DOHH2 (cell line): Measurements from ENCODE around the gene VTI1A.

ENCODE experiments used
- H3F3A ChIP-seq: fragments of 200-600 bp; sonication (generic), shearing (Covaris generic); 2 replicates; pipeline ENCODE4 v1.6.0; 2016; ENCODE audit warnings: antibody characterized with exemption, mild to moderate bottlenecking; ENCODE audit not compliant: control insufficient read depth, insufficient read depth
- H3K27ac ChIP-seq: fragments of 200-600 bp; sonication (generic); 2 replicates; pipeline ENCODE4 v1.5.1; 2014; ENCODE audit warnings: low read depth, mild to moderate bottlenecking, low read length, moderate library complexity
- H3K27me3 ChIP-seq: fragments of 200-600 bp; sonication (generic); 2 replicates; pipeline ENCODE4 v1.6.1; 2014; ENCODE audit warnings: mild to moderate bottlenecking, low read length, mixed read lengths; ENCODE audit not compliant: control insufficient read depth
- H3K36me3 ChIP-seq: fragments of 200-600 bp; sonication (generic); 2 replicates; pipeline ENCODE4 v1.6.1; 2014; ENCODE audit warnings: mild to moderate bottlenecking, low read length, moderate library complexity, mixed read lengths; ENCODE audit not compliant: control insufficient read depth
- H3K4me1 ChIP-seq: fragments of 200-600 bp; sonication (generic); 2 replicates; pipeline ENCODE4 v1.6.1; 2014; ENCODE audit warnings: mild to moderate bottlenecking, low read length, mixed read lengths; ENCODE audit not compliant: control insufficient read depth
- H3K4me2 ChIP-seq: fragments of 200-600 bp; sonication (generic); 2 replicates; pipeline ENCODE4 v1.6.0; 2014; ENCODE audit warnings: mild to moderate bottlenecking, low read length, moderate library complexity
- H3K4me3 ChIP-seq: fragments of 200-600 bp; sonication (generic); 2 replicates; pipeline ENCODE4 v1.5.1; 2014; ENCODE audit warnings: mild to moderate bottlenecking, low read length, mixed read lengths
- H3K79me2 ChIP-seq: fragments of 200-600 bp; sonication (generic); 2 replicates; pipeline ENCODE4 v1.6.1; 2014; ENCODE audit warnings: mild to moderate bottlenecking, low read length, mixed read lengths; ENCODE audit not compliant: control insufficient read depth
- H3K9me2 ChIP-seq: fragments of 200-600 bp; sonication (generic); replicated peaks from 2 replicates; pipeline ENCODE4 v1.6.1; 2014; ENCODE audit warnings: mild to moderate bottlenecking, low read length, mixed read lengths; ENCODE audit not compliant: control insufficient read depth
- H3K9me3 ChIP-seq: fragments of 200-600 bp; sonication (generic); 2 replicates; pipeline ENCODE4 v1.6.1; 2014; ENCODE audit warnings: antibody characterized with exemption, low read length, mixed read lengths; ENCODE audit not compliant: control insufficient read depth, insufficient read depth
- H4K20me1 ChIP-seq: fragments of 200-600 bp; sonication (generic); 2 replicates; pipeline ENCODE4 v1.6.0; 2014; ENCODE audit warnings: low read depth, mild to moderate bottlenecking, antibody characterized with exemption, low read length, moderate library complexity; ENCODE audit not compliant: control insufficient read depth, insufficient read depth
- CTCF ChIP-seq: fragments of 200-600 bp; sonication (generic); IDR thresholded peaks from one replicate; pipeline ENCODE4 v1.5.1; 2014; ENCODE audit warnings: antibody characterized with exemption, mild to moderate bottlenecking, low read depth, low read length; ENCODE audit not compliant: poor library complexity, severe bottlenecking
- EZH2phosphoT487 ChIP-seq: fragments of 200-600 bp; sonication (generic); IDR thresholded peaks from 2 replicates; pipeline ENCODE4 v1.6.1; 2017; ENCODE audit warnings: borderline replicate concordance, mild to moderate bottlenecking, antibody characterized with exemption, low read length, moderate library complexity, mixed read lengths

VTI1A gene

GRCh38 chr10:112713411-112713810 lies 266.4 kb downstream of the VTI1A start:
- no peaks in the 10 kb centered on the region for H3K9me2 ChIP-seq
- no peaks in the 10 kb centered on the region for H3K79me2 ChIP-seq
- H3K27ac ChIP-seq, result no peak overlapping the region
- H3K27me3 ChIP-seq, result no peaks in the 10 kb centered on the region
- no peaks in the 10 kb centered on the region for H3K36me3 ChIP-seq
- H3K4me3 ChIP-seq, result no peak overlapping the region
- H3K4me1 ChIP-seq, result no peaks in the 10 kb centered on the region
- no peaks in the 10 kb centered on the region for H3F3A ChIP-seq
- TF ChIP-seq CTCF (no peak), EZH2phosphoT487 (no peak)
- no peak overlapping the region for H3K4me2 ChIP-seq
- no peaks in the 10 kb centered on the region for H4K20me1 ChIP-seq
- no peaks in the 10 kb centered on the region for H3K9me3 ChIP-seq

GRCh38 chr10:112715581-112715980 lies 268.6 kb downstream of the VTI1A start:
- H4K20me1 ChIP-seq, result no peaks in the 10 kb centered on the region
- no peaks in the 10 kb centered on the region for H3K79me2 ChIP-seq
- H3K27me3 ChIP-seq, result no peaks in the 10 kb centered on the region
- no peak overlapping the region for H3K4me2 ChIP-seq
- H3K27ac ChIP-seq, result no peak overlapping the region
- H3F3A ChIP-seq, result no peaks in the 10 kb centered on the region
- H3K9me2 ChIP-seq, result no peaks in the 10 kb centered on the region
- H3K4me3 ChIP-seq, result no peak overlapping the region
- TF ChIP-seq CTCF (no peak), EZH2phosphoT487 (no peak)
- no peaks in the 10 kb centered on the region for H3K9me3 ChIP-seq
- H3K36me3 ChIP-seq, result no peaks in the 10 kb centered on the region
- no peaks in the 10 kb centered on the region for H3K4me1 ChIP-seq

- H3K9me2 ChIP-seq, result no peaks in the 10 kb centered on the region
- no peak overlapping the region for H3K4me3 ChIP-seq
- no peaks in the 10 kb centered on the region for H4K20me1 ChIP-seq
- no peaks in the 10 kb centered on the region for H3K36me3 ChIP-seq
- H3K27ac ChIP-seq, result no peak overlapping the region
- H3K9me3 ChIP-seq, result no peaks in the 10 kb centered on the region
- H3F3A ChIP-seq, result no peaks in the 10 kb centered on the region
- H3K79me2 ChIP-seq, result no peaks in the 10 kb centered on the region
- H3K4me1 ChIP-seq, result no peaks in the 10 kb centered on the region
- no peak for TF ChIP-seq CTCF
- TF ChIP-seq EZH2phosphoT487, result no peak
- no peaks in the 10 kb centered on the region for H3K27me3 ChIP-seq
- no peak overlapping the region for H3K4me2 ChIP-seq
Measured at GRCh38 chr10:112716076-112716475, 269.1 kb downstream of the VTI1A start.

GRCh38 chr10:112716924-112717413 lies 270.0 kb downstream of the VTI1A start:
- Histone ChIP-seq H4K20me1 (no peaks in the 10 kb centered on the region), H3F3A (no peaks in the 10 kb centered on the region), H3K9me2 (no peaks in the 10 kb centered on the region), H3K27ac (no peak overlapping the region), H3K79me2 (no peaks in the 10 kb centered on the region), H3K4me1 (no peaks in the 10 kb centered on the region), H3K27me3 (no peaks in the 10 kb centered on the region), H3K9me3 (no peaks in the 10 kb centered on the region), H3K4me2 (no peak overlapping the region), H3K4me3 (no peak overlapping the region), H3K36me3 (no peaks in the 10 kb centered on the region)
- TF ChIP-seq EZH2phosphoT487, result no peak
- no peak for TF ChIP-seq CTCF
